ENCODE results near the gene NRG4.
"Not testable (repeated sequence)": the region's sequence is repeated elsewhere in the genome, so short reads cannot be mapped to it uniquely, and the experiment has no call there.

DNA sequence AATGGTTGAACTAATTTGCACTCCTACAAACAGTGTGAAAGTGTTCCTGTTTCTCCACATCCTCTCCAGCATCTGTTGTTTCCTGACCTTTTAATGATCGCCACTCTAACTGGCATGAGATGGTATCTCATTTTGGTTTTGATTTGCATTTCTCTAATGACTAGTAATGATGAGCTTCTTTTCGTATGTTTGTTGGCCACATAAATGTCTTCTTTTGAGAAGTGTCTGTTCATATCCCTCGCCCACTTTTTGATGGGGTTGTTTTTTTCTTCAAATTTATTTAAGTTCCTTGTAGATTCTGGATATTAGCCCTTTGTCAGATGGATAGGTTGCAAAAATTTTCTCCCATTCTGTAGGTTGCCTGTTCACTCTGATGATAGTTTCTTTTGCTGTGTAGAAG lies 101.9 kb downstream of the NRG4 start:
- TF ChIP-seq, protein P1, sequence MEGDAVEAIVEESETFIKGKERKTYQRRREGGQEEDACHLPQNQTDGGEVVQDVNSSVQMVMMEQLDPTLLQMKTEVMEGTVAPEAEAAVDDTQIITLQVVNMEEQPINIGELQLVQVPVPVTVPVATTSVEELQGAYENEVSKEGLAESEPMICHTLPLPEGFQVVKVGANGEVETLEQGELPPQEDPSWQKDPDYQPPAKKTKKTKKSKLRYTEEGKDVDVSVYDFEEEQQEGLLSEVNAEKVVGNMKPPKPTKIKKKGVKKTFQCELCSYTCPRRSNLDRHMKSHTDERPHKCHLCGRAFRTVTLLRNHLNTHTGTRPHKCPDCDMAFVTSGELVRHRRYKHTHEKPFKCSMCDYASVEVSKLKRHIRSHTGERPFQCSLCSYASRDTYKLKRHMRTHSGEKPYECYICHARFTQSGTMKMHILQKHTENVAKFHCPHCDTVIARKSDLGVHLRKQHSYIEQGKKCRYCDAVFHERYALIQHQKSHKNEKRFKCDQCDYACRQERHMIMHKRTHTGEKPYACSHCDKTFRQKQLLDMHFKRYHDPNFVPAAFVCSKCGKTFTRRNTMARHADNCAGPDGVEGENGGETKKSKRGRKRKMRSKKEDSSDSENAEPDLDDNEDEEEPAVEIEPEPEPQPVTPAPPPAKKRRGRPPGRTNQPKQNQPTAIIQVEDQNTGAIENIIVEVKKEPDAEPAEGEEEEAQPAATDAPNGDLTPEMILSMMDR (IDR thresholded peaks at IDR 0.05) = not testable (repeated sequence)
- not testable (repeated sequence) for TF ChIP-seq POLR2AphosphoS5 (IDR thresholded peaks at IDR 0.05)

Data from transverse colon (tissue), 4 donors.